GM23338 (cell line): ENCODE measurements around the gene CDH23. TPM values are rescaled to one million over a fixed set of nuclear protein-coding genes. Genes with fewer than 3 reads are reported as not detected.

Experiments
- ATAC-seq: fragments of 200-7000 bp; cut with Tn5 transposase; 3 replicates; pipeline ENCODE4 v1.9.1; 2020
- DNase-seq: peaks from one replicate; pipeline ENCODE4 v3.0.0-alpha.2; 2015; ENCODE audit warnings: low spot score
- H2AFZ ChIP-seq: fragments of 200-600 bp; sonication (generic); 2 replicates; pipeline ENCODE4 v1.8.0; 2016; ENCODE audit warnings: antibody characterized with exemption, mild to moderate bottlenecking, moderate library complexity
- H3F3A ChIP-seq: fragments of 200-600 bp; sonication (generic); replicated peaks from 2 replicates; pipeline ENCODE4 v1.8.0; 2017; ENCODE audit warnings: antibody characterized with exemption, mixed run types, low read depth
- H3K27ac ChIP-seq: fragments of 200-600 bp; sonication (generic); 2 replicates; pipeline ENCODE4 v1.6.1; 2016; ENCODE audit warnings: low read depth
- H3K27me3 ChIP-seq: fragments of 200-600 bp; sonication (generic); 2 replicates; pipeline ENCODE4 v1.8.0; 2016; ENCODE audit warnings: mild to moderate bottlenecking, mixed run types, moderate library complexity; ENCODE audit not compliant: insufficient read depth
- H3K36me3 ChIP-seq: fragments of 200-600 bp; sonication (generic); 2 replicates; pipeline ENCODE4 v1.8.0; 2016; ENCODE audit warnings: mild to moderate bottlenecking; ENCODE audit not compliant: insufficient read depth
- H3K4me1 ChIP-seq: fragments of 200-600 bp; sonication (generic); 2 replicates; pipeline ENCODE4 v1.8.0; 2016; ENCODE audit warnings: mild to moderate bottlenecking, moderate library complexity; ENCODE audit not compliant: insufficient read depth
- H3K4me2 ChIP-seq: fragments of 200-600 bp; sonication (generic); 2 replicates; pipeline ENCODE4 v1.7.1; 2017; ENCODE audit warnings: mixed run types
- H3K4me3 ChIP-seq: fragments of 200-600 bp; sonication (generic); 2 replicates; pipeline ENCODE4 v1.6.1; 2016; ENCODE audit warnings: mixed run types
- H3K79me2 ChIP-seq: fragments of 200-600 bp; sonication (generic); replicated peaks from 2 replicates; pipeline ENCODE4 v1.8.0; 2017; ENCODE audit warnings: mild to moderate bottlenecking; ENCODE audit not compliant: insufficient read depth
- H3K9me2 ChIP-seq: fragments of 200-600 bp; sonication (generic); 2 replicates; pipeline ENCODE4 v1.8.0; 2017; ENCODE audit not compliant: insufficient read depth
- H4K20me1 ChIP-seq: fragments of 200-600 bp; sonication (generic); replicated peaks from 2 replicates; pipeline ENCODE4 v1.8.0; 2017; ENCODE audit warnings: mild to moderate bottlenecking; ENCODE audit not compliant: insufficient read depth
- H3K27ac Mint-ChIP-seq: 2 replicates; pipeline ENCODE4 v1.8.0; 2020; ENCODE audit warnings: inconsistent platforms, mild to moderate bottlenecking, moderate library complexity, mixed read lengths
- H3K27me3 Mint-ChIP-seq: 3 replicates; pipeline ENCODE4 v1.8.0; 2022; ENCODE audit warnings: low read depth, mild to moderate bottlenecking, moderate library complexity, mixed read lengths, inconsistent platforms; ENCODE audit not compliant: insufficient read depth, poor library complexity
- H3K36me3 Mint-ChIP-seq: 3 replicates; pipeline ENCODE4 v1.8.0; 2021; ENCODE audit warnings: low read depth, mild to moderate bottlenecking, inconsistent platforms, moderate library complexity, mixed read lengths
- H3K4me1 Mint-ChIP-seq: 3 replicates; pipeline ENCODE4 v1.8.0; 2020; ENCODE audit warnings: mild to moderate bottlenecking, inconsistent platforms, mixed read lengths
- H3K4me3 Mint-ChIP-seq: 3 replicates; pipeline ENCODE4 v1.8.0; 2021; ENCODE audit warnings: moderate library complexity, mild to moderate bottlenecking, inconsistent platforms, mixed read lengths
- H3K9me3 Mint-ChIP-seq: 3 replicates; pipeline ENCODE4 v1.8.0; 2020; ENCODE audit warnings: moderate library complexity, mild to moderate bottlenecking, inconsistent platforms, mixed read lengths
- CTCF ChIP-seq, 2 experiments: fragments of 200-600 bp in 1 of 2; sonication (generic) in 1 of 2; conservative IDR thresholded peaks; 2 replicates each; pipeline versions ENCODE4 v1.5.1 to v1.6.1; 2016 to 2017; ENCODE audit warnings: antibody characterized with exemption in 2 of 2, low read depth in 2 of 2, mild to moderate bottlenecking in 2 of 2, moderate library complexity in 1 of 2
- ETS1 ChIP-seq: IDR thresholded peaks from 2 replicates; pipeline ENCODE4 v1.6.1; 2016; ENCODE audit warnings: antibody characterized with exemption
- POLR2AphosphoS5 ChIP-seq: IDR thresholded peaks from 2 replicates; pipeline ENCODE4 v1.6.1; 2016; ENCODE audit warnings: antibody characterized with exemption, low read depth
- REST ChIP-seq: IDR thresholded peaks from one replicate; pipeline ENCODE4 v1.6.1; 2018; ENCODE audit warnings: antibody characterized with exemption; ENCODE audit not compliant: unreplicated experiment
- STAT1 ChIP-seq: IDR thresholded peaks from one replicate; pipeline ENCODE4 v1.6.1; 2016; ENCODE audit warnings: antibody characterized with exemption; ENCODE audit not compliant: unreplicated experiment
- ZNF114 ChIP-seq: fragments of 250-450 bp; sonication (Bioruptor Pico); IDR thresholded peaks from 2 replicates; pipeline ENCODE4 v1.5.0; 2020; ENCODE audit warnings: mild to moderate bottlenecking, moderate library complexity
- ZNF331 ChIP-seq: fragments of 250-450 bp; sonication (Bioruptor Pico); IDR thresholded peaks from 2 replicates; pipeline ENCODE4 v1.5.0; 2020; ENCODE audit warnings: low read depth, mild to moderate bottlenecking, moderate library complexity
- polyA plus RNA-seq: library from polyadenylated mRNA; unstranded; fragments of >200 nt; fragmentation: Nextera tagmentation; extraction: Ambion mirVana; gene quantifications from 2 replicates; pipeline ENCODE4 v1.2.1, GENCODE V29; 2016
- total RNA-seq: library from RNA; depleted of rRNA; stranded (reverse); fragments of >200 nt; shearing (Covaris generic); gene quantifications from 2 replicates; pipeline ENCODE4 v1.2.3, GENCODE V29; 2014

Gene CDH23
- total and polyA plus RNA-seq, 2 experiments from 2014 or later, result 0.95 to 4.3 TPM

GRCh38 chr10:71458387-71458786 lies 61.7 kb downstream of the CDH23 start (continued):
- TF ChIP-seq REST, result no peak
- TF ChIP-seq POLR2AphosphoS5, result no peak
- TF ChIP-seq ZNF114 (CRISPR knock-in tag), result no peak

GRCh38 chr10:71459513-71459912 lies 62.8 kb downstream of the CDH23 start:
- H3K4me2 ChIP-seq, result no peak overlapping the region
- ATAC-seq (peak; percentile 70), DNase-seq (peak; percentile 34)
- H3K4me3 ChIP-seq, result no peak overlapping the region
- no peaks in the 10 kb centered on the region for H3F3A ChIP-seq
- H3K4me1 ChIP-seq, result no peaks in the 10 kb centered on the region
- no peaks in the 10 kb centered on the region for H3K79me2 ChIP-seq
- no peaks in the 10 kb centered on the region for H3K36me3 Mint-ChIP-seq
- H4K20me1 ChIP-seq, result no peaks in the 10 kb centered on the region
- H3K27ac Mint-ChIP-seq, result no peak overlapping the region
- no peaks in the 10 kb centered on the region for H3K36me3 ChIP-seq
- H3K9me2 ChIP-seq, result no peaks in the 10 kb centered on the region
- H3K27me3 ChIP-seq, result no peaks in the 10 kb centered on the region
- TF ChIP-seq ETS1 (no peak), CTCF (conservative IDR thresholded peaks at IDR 0.05; ENCODE audit: low read depth in 2 of 2) (peak; percentile 22 to 52; a peak in 3 of 4 replicates)
- no peak overlapping the region for H3K4me3 Mint-ChIP-seq
- H3K9me3 Mint-ChIP-seq, result no peaks in the 10 kb centered on the region
- no peak overlapping the region for H2AFZ ChIP-seq
- H3K27me3 Mint-ChIP-seq, result peaks cover 6% of the 10 kb centered on the region
- no peak overlapping the region for H3K27ac ChIP-seq
- H3K4me1 Mint-ChIP-seq, result no peaks in the 10 kb centered on the region

- no peak for DNase-seq
- no peaks in the 10 kb centered on the region for H3K36me3 Mint-ChIP-seq
- Histone ChIP-seq H3K36me3 (no peaks in the 10 kb centered on the region), H3K79me2 (no peaks in the 10 kb centered on the region), H3K4me1 (no peaks in the 10 kb centered on the region), H4K20me1 (no peaks in the 10 kb centered on the region), H3K4me2 (no peak overlapping the region), H3K27ac (no peak overlapping the region), H3F3A (no peaks in the 10 kb centered on the region), H3K9me2 (no peaks in the 10 kb centered on the region), H2AFZ (no peak overlapping the region), H3K4me3 (no peak overlapping the region), H3K27me3 (no peaks in the 10 kb centered on the region)
- no peaks in the 10 kb centered on the region for H3K9me3 Mint-ChIP-seq
- no peak for ATAC-seq
- H3K27ac Mint-ChIP-seq, result no peak overlapping the region
- peaks cover 6% of the 10 kb centered on the region for H3K27me3 Mint-ChIP-seq
- no peak overlapping the region for H3K4me3 Mint-ChIP-seq
- TF ChIP-seq REST, result no peak
- no peak for TF ChIP-seq CTCF (conservative IDR thresholded peaks at IDR 0.05; ENCODE audit: low read depth in 2 of 2)
- TF ChIP-seq POLR2AphosphoS5, result no peak
- no peak for TF ChIP-seq STAT1
- TF ChIP-seq ZNF331 (CRISPR knock-in tag), result no peak
- H3K4me1 Mint-ChIP-seq, result no peaks in the 10 kb centered on the region
Observed at GRCh38 chr10:71460615-71461014, 63.9 kb downstream of the CDH23 start.
